Measurements from ENCODE around the gene DDC.

Gene DDC

GRCh38 chr7:50564640-50565558 lies at the start of gene DDC:
Gene DDC, minus strand, starts transcription at chr7:50565405. Its CDS starts 21,320 bp downstream, at chr7:50544085.
- DNase-seq (ENCODE audit: low spot score) = peak; percentile 48

DNA sequence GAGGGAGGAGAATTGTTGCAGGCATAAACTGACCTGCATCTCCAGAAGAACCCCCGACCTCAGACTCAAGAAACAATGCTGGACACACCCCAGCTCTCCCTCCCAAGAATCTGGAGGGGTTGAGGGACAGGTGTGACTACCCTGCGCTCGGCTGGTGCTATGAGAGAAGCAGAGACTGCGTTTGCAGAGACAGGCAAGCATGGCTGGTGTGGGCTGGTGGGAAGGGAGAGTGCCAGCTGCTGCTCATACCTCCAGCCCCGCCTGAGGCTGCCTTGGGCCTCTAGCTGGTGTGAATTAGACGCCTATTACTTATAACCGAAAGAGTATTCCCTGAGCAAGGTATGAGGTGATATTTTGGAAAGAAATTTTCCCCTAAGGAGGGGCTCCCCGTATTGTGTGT lies 48.3 kb upstream of the DDC start:
- DNase-seq (ENCODE audit: low spot score) = no peak

GRCh38 chr7:50612704-50613103 lies 47.5 kb upstream of the DDC start:
- DNase-seq (ENCODE audit: low spot score) = no peak

- no peak for DNase-seq (ENCODE audit: low spot score)
These were observed 45.5 kb upstream of the DDC start for GRCh38 chr7:50610521-50611277.

- no peak for DNase-seq (ENCODE audit: low spot score)
These were observed 43.1 kb upstream of the DDC start for GRCh38 chr7:50608196-50608906.

DNA sequence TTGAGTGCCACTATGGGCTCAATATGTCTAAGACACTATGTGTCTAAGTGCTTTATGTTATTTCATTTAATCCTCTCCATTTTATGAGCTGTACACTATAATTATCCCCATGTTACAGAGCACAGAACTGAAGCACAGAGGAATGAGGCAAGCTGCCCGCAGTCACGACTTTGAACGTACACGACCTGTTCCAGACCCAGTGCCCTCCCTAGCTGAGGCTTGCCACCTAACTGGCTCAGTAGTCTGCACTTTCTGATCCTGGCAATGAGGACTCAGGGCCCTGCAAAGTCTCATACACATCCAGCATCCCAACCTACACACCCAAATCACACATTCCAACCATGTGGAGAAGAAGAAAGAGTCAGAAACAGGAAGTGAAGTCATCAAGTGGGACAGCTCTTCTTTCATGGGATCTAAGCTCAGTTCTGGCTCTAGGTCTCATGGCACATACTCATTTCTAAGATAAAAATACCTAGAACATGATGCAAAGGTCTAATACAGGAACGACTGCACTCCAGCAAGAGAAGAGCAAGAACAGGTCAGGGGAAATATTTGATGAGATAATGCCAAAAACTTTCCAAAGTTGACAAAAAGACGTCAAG lies 42.4 kb upstream of the DDC start:
- no peak for DNase-seq (ENCODE audit: low spot score)

GRCh38 chr7:50605059-50605458 lies 39.9 kb upstream of the DDC start:
- no peak for DNase-seq (ENCODE audit: low spot score)

- DNase-seq (ENCODE audit: low spot score) = no peak
These were observed 38.1 kb upstream of the DDC start for GRCh38 chr7:50603287-50603686.

GRCh38 chr7:50599385-50599784 lies 34.2 kb upstream of the DDC start:
- no peak for DNase-seq (ENCODE audit: low spot score)

DNA sequence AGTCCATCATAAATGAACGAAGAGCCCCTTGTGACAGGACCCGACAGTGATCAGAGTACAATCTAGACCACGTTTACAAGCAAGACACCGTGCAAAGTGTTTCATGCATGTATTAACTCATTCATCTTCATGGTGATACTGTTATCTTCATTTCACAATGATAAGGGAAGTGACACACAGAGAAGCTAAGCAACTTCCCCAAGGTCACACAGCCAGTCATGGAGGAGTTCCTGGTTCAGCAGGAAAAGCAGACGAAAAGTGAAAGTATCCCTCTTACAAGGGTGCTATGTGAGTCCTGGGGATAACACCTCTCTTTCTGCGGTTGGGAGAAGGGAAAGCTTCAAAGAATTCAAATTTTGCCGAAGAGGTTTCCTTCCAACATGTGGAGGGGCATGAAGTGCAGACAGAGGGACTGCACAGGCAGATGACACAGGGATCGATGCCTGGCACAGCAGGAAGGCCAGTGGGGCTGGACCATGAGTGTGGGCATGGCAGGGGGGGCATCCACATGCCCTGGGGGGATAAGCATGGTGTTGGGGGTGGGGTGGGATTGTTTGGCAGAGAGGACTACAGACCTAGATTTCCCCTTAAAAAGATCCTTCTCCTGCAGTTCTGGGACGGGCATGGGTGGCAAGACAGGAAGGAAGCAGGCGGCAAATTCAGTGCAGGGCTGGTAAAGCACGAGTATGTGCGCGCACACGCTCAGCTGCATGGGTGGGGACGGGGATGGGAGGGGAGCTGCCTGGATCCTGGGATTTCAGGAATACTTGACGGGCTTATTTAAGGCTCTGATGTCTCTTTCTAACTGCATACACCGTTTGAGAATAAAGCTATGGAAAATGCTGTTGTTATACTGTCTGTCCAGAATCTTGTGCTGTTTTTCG lies 33.5 kb upstream of the DDC start:
- DNase-seq (ENCODE audit: low spot score) = no peak

- DNase-seq (ENCODE audit: low spot score) = no peak
These were observed 31.3 kb upstream of the DDC start for GRCh38 chr7:50596484-50596883.

GRCh38 chr7:50595491-50596102 lies 30.4 kb upstream of the DDC start:
- peak; percentile 42 for DNase-seq (ENCODE audit: low spot score)

GRCh38 chr7:50594734-50595485 lies 29.7 kb upstream of the DDC start:
- DNase-seq (ENCODE audit: low spot score) = no peak

GRCh38 chr7:50594136-50594535 lies 28.9 kb upstream of the DDC start:
- DNase-seq (ENCODE audit: low spot score) = no peak

DNA sequence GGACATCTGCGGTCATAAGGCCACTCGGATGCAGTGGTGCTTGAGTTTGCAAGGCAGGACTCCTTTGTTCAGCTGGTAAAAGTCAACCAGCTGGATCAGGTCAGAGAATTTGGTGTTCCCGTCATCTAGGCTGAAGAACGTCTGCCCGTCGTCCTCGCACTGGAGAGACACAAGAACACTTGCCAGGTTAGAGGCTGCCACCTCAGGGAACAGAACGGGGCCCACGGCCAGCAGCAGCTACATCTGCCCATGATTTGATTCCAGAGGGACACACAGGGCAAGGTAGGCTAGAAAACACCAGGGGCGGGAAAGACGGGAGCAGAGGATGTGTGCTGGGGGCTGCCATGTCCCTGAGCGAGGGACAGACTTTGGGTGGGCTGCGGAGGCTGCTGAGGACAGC lies 27.7 kb upstream of the DDC start:
- DNase-seq (ENCODE audit: low spot score) = no peak

DNA sequence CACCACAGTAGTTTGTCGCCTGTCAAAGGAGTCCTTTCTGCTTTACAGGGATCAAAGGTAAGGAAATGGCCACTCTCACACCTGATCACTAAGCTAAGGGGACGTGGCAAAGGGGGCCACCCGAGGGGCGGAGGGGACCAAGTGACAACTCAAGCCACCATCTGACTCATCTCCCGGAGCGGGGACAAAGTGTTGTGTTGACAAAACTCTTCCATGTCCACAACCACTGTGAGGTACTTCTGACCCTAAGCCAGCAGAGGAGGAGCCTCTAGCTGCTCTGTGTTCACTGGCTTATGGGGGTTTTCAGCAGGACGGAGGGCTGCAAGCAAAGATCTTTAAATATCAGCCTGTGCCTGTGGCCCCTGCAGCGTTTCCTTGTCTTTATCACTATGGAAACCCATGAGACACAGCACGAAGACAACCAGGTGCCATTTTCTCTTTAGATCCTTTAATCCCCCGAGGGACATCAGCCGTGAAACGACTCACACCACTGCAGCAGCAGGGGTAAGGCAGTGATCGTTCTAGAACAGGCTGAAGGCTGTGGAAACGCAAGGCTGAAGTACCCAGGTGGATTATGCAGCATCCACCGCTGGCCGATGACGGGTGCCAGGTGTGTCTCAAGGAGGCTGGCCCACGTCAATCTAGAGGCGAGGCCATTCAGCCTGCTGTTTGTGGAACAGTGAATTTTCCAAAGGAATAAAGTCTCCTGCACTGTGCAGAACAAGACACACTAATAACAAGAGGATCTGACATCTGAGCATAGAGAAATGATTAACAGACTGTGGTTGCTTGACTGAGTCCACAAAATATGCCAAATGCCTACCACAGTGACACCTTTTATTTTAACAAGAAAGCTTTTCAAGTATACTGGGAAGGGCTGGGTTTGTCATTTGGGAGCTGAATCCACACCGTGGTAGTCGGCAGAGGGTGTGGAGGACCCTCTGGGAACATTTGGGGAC lies 26.6 kb upstream of the DDC start:
- DNase-seq (ENCODE audit: low spot score) = no peak

DNA sequence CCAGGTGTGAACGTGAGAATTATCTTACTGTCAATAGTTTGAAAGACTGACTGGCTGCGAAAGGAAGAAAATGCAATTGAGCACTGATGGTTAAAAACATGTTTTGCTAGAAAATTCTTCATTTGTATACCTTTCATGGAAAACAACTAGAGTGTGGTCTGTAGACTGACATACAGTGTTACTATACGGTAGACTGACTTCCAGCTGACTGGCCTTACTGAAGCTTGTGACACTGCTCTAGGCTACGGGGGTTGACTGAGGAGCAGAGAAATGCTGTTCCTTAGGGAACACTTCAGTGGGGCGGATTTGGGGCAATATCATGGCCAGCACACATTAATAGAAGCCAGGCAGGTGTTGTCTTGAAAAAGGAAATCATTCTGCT lies 25.9 kb upstream of the DDC start:
- DNase-seq (ENCODE audit: low spot score) = no peak

DNA sequence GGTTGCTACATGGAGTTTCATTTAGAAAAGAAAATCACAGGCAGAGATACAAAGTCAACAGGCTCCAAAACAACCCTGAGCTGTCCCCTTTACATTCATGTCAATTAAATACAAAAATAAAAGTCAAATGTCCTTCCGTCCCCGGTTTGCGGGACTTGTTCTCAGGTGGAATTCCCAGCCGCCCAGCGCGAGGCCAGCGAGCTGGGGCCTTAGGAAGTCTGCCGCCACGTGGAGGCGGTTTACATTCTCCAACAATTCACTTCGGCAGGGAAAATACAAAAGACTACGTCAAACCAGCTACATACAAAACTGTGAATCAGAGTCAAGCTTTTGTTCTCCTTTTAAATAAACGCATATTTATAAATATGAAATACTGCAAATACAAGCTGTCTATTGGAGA lies 25.3 kb upstream of the DDC start:
- no peak for DNase-seq (ENCODE audit: low spot score)

GRCh38 chr7:50589364-50589763 lies 24.2 kb upstream of the DDC start:
- DNase-seq (ENCODE audit: low spot score) = no peak
